ENCODE data around the gene PTCH2.

GRCh38 chr1:44853201-44853600, 10.1 kb upstream of the PTCH2 start:
- TF ChIP-seq, protein P1, sequence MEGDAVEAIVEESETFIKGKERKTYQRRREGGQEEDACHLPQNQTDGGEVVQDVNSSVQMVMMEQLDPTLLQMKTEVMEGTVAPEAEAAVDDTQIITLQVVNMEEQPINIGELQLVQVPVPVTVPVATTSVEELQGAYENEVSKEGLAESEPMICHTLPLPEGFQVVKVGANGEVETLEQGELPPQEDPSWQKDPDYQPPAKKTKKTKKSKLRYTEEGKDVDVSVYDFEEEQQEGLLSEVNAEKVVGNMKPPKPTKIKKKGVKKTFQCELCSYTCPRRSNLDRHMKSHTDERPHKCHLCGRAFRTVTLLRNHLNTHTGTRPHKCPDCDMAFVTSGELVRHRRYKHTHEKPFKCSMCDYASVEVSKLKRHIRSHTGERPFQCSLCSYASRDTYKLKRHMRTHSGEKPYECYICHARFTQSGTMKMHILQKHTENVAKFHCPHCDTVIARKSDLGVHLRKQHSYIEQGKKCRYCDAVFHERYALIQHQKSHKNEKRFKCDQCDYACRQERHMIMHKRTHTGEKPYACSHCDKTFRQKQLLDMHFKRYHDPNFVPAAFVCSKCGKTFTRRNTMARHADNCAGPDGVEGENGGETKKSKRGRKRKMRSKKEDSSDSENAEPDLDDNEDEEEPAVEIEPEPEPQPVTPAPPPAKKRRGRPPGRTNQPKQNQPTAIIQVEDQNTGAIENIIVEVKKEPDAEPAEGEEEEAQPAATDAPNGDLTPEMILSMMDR (IDR thresholded peaks at IDR 0.05; ENCODE audit: insufficient read depth, low read length), result no peak
- TF ChIP-seq POLR2AphosphoS5 (IDR thresholded peaks at IDR 0.05; ENCODE audit: low read depth) (no peak), REST (IDR thresholded peaks at IDR 0.05; ENCODE audit: insufficient replicate concordance, low read depth) (no peak)

Measured in HL-60 (cell line).